IMR-90 (cell line): ENCODE data around the gene FBXO30. TPM values are rescaled to one million over a fixed set of nuclear protein-coding genes. Genes with fewer than 3 reads are reported as not detected.
A peak's percentile ranks its signal among the peaks of the same experiment; 100 is the strongest.

ENCODE experiments used
- ATAC-seq: fragments of 200-7000 bp; cut with Tn5 transposase; 2 replicates; pipeline ENCODE4 v1.9.1; 2020; ENCODE audit warnings: low read depth, mild to moderate bottlenecking, moderate library complexity
- BruUV-seq: library from RNA; stranded (reverse); fragments of 400-500 nt; replicated peaks from 2 replicates; lab custom pipeline; 2021; lab: Mats Ljungman, UMichigan
- CTCF ChIA-PET: fragments of 300-600 bp; formaldehyde crosslinking; extraction: SDS; loops from one replicate; lab custom pipeline; 2021; ENCODE audit warnings: antibody characterized with exemption; lab: Yijun Ruan, JAX
- POLR2A ChIA-PET: fragments of 300-600 bp; sonication (Branson Sonifier 250); formaldehyde crosslinking; loops from one replicate; lab custom pipeline; 2022; ENCODE audit warnings: antibody characterized with exemption; ENCODE audit not compliant: unreplicated experiment; lab: Charles Lee
- DNase-seq: peaks from one replicate; pipeline ENCODE4 v3.0.0; 2013
- H2AFZ ChIP-seq: replicated peaks from 2 replicates; pipeline ENCODE3; 2013; ENCODE audit warnings: low read length, mild to moderate bottlenecking; ENCODE audit not compliant: poor library complexity
- H2AK5ac ChIP-seq: 2 replicates; pipeline ENCODE4 v1.6.1; 2013; ENCODE audit warnings: low read depth, low read length, inconsistent platforms
- H2AK9ac ChIP-seq: replicated peaks from 2 replicates; pipeline ENCODE3; 2013; ENCODE audit warnings: mild to moderate bottlenecking, low read depth, low read length, moderate library complexity; ENCODE audit not compliant: poor library complexity
- H2BK120ac ChIP-seq: 2 replicates; pipeline ENCODE4 v1.6.1; 2013; ENCODE audit warnings: low read depth, low read length, inconsistent platforms
- H2BK15ac ChIP-seq: 3 replicates; pipeline ENCODE4 v1.6.1; 2013; ENCODE audit warnings: low read depth, low read length, inconsistent platforms
- H2BK20ac ChIP-seq: 2 replicates; pipeline ENCODE4 v1.6.1; 2013; ENCODE audit warnings: low read depth, mild to moderate bottlenecking, inconsistent platforms, low read length, moderate library complexity
- H2BK5ac ChIP-seq: 2 replicates; pipeline ENCODE4 v1.6.1; 2013; ENCODE audit warnings: mild to moderate bottlenecking, low read depth, low read length, inconsistent platforms; ENCODE audit not compliant: poor library complexity, severe bottlenecking
- H3K14ac ChIP-seq: replicated peaks from 2 replicates; pipeline ENCODE4 v1.6.1; 2013; ENCODE audit warnings: low read depth, low read length, inconsistent platforms
- H3K18ac ChIP-seq: 2 replicates; pipeline ENCODE4 v1.6.1; 2013; ENCODE audit warnings: low read depth, low read length, control low read depth
- H3K23ac ChIP-seq: 2 replicates; pipeline ENCODE4 v1.6.1; 2013; ENCODE audit warnings: low read depth, low read length, inconsistent platforms
- H3K27ac ChIP-seq: 2 replicates; pipeline ENCODE4 v1.5.1; 2013; ENCODE audit warnings: mild to moderate bottlenecking, control low read depth, low read length; ENCODE audit not compliant: insufficient read depth
- H3K27me3 ChIP-seq: 2 replicates; pipeline ENCODE4 v1.6.1; 2013; ENCODE audit warnings: low read length; ENCODE audit not compliant: control insufficient read depth, insufficient read depth
- H3K36me3 ChIP-seq: 2 replicates; pipeline ENCODE4 v1.6.1; 2013; ENCODE audit warnings: low read length, mixed read lengths; ENCODE audit not compliant: control insufficient read depth, insufficient read depth
- H3K4ac ChIP-seq: 2 replicates; pipeline ENCODE4 v1.6.1; 2013; ENCODE audit warnings: low read depth, low read length, inconsistent platforms
- H3K4me1 ChIP-seq: 2 replicates; pipeline ENCODE4 v1.6.1; 2013; ENCODE audit warnings: low read length, mixed read lengths; ENCODE audit not compliant: control insufficient read depth, insufficient read depth
- H3K4me2 ChIP-seq: 2 replicates; pipeline ENCODE4 v1.6.1; 2013; ENCODE audit warnings: low read depth, mild to moderate bottlenecking, control low read depth, low read length, moderate library complexity
- H3K4me3 ChIP-seq: 2 replicates; pipeline ENCODE4 v1.5.1; 2013; ENCODE audit warnings: low read depth, mild to moderate bottlenecking, control low read depth, low read length, moderate library complexity; ENCODE audit not compliant: insufficient read depth
- H3K56ac ChIP-seq: 2 replicates; pipeline ENCODE4 v1.6.1; 2013; ENCODE audit warnings: low read length, inconsistent platforms; ENCODE audit not compliant: insufficient read depth; ENCODE audit errors: extremely low read depth
- H3K79me1 ChIP-seq, 2 experiments: 2 replicates each; pipeline ENCODE4 v1.6.1; 2013; ENCODE audit warnings: low read length in 2 of 2, inconsistent platforms in 1 of 2, low read depth in 1 of 2
- H3K9ac ChIP-seq: 2 replicates; pipeline ENCODE4 v1.6.1; 2013; ENCODE audit warnings: low read depth, low read length, control low read depth
- H3K9me1 ChIP-seq: 2 replicates; pipeline ENCODE4 v1.6.1; 2013; ENCODE audit warnings: low read length, inconsistent platforms; ENCODE audit not compliant: insufficient read depth
- H3K9me3 ChIP-seq: 2 replicates; pipeline ENCODE4 v1.6.1; 2013; ENCODE audit warnings: low read length; ENCODE audit not compliant: control insufficient read depth, insufficient read depth
- H4K20me1 ChIP-seq: 2 replicates; pipeline ENCODE4 v1.6.1; 2013; ENCODE audit warnings: low read length, inconsistent platforms; ENCODE audit not compliant: insufficient read depth
- H4K5ac ChIP-seq: 2 replicates; pipeline ENCODE4 v1.6.1; 2013; ENCODE audit warnings: mild to moderate bottlenecking, low read depth, low read length, control low read depth
- H4K8ac ChIP-seq, 2 experiments: 2 replicates each; pipeline ENCODE4 v1.6.1; 2013; ENCODE audit warnings: low read depth in 2 of 2, low read length in 2 of 2, control low read depth in 1 of 2, inconsistent platforms in 1 of 2
- H4K91ac ChIP-seq: 2 replicates; pipeline ENCODE4 v1.6.1; 2013; ENCODE audit warnings: low read depth, low read length, inconsistent platforms; ENCODE audit not compliant: insufficient read depth
- CHD1 ChIP-seq: IDR thresholded peaks from 2 replicates; pipeline ENCODE4 v1.6.1; 2012; ENCODE audit warnings: low read depth, low read length, improper control_type of control experiment
- CTCF ChIP-seq: conservative IDR thresholded peaks from 2 replicates; pipeline ENCODE4 v1.5.1; 2012; ENCODE audit warnings: mild to moderate bottlenecking, low read depth, low read length, improper control_type of control experiment
- ELK1 ChIP-seq: fragments of 150-350 bp; IDR thresholded peaks from 2 replicates; pipeline ENCODE4 v1.6.1; 2016; ENCODE audit warnings: low read depth, mild to moderate bottlenecking, low read length, moderate library complexity, borderline replicate concordance
- MAFK ChIP-seq: IDR thresholded peaks from 2 replicates; pipeline ENCODE4 v1.6.1; 2012; ENCODE audit warnings: low read depth, low read length, improper control_type of control experiment
- MAZ ChIP-seq: IDR thresholded peaks from 2 replicates; pipeline ENCODE4 v1.6.1; 2012; ENCODE audit warnings: low read depth, mild to moderate bottlenecking, low read length, improper control_type of control experiment, moderate library complexity, borderline replicate concordance
- MXI1 ChIP-seq: IDR thresholded peaks from 2 replicates; pipeline ENCODE4 v1.6.1; 2012; ENCODE audit warnings: low read depth, mild to moderate bottlenecking, low read length, moderate library complexity, borderline replicate concordance
- NFE2L2 ChIP-seq: fragments of 150-350 bp; IDR thresholded peaks from 2 replicates; pipeline ENCODE4 v1.6.1; 2016; ENCODE audit warnings: low read depth, mild to moderate bottlenecking, low read length
- POLR2A ChIP-seq: IDR thresholded peaks from 2 replicates; pipeline ENCODE4 v1.6.1; 2012; ENCODE audit warnings: mild to moderate bottlenecking, low read depth, low read length
- RAD21 ChIP-seq: IDR thresholded peaks from 2 replicates; pipeline ENCODE4 v1.6.1; 2012; ENCODE audit warnings: low read length, improper control_type of control experiment
- RFX5 ChIP-seq: IDR thresholded peaks from 2 replicates; pipeline ENCODE4 v1.8.0; 2012; ENCODE audit warnings: low read depth, mild to moderate bottlenecking, low read length, moderate library complexity
- USF2 ChIP-seq: fragments of 150-350 bp; IDR thresholded peaks from 2 replicates; pipeline ENCODE4 v1.6.1; 2017; ENCODE audit warnings: mild to moderate bottlenecking, antibody characterized with exemption, low read length, low read depth
- dilution Hi-C: fragments of 300-500 bp; cut with HindIII; formaldehyde crosslinking; loops from one replicate; pipeline ENCODE4 v1.14.3; 2018; ENCODE audit warnings: low sequenced_read_pairs; ENCODE audit not compliant: unreplicated experiment
- in situ Hi-C: fragments of 300-500 bp; cut with MboI; formaldehyde crosslinking; loops from 3 replicates; pipeline ENCODE4 v1.14.3; 2019; ENCODE audit warnings: low sequenced_read_pairs, inconsistent platforms, mixed read lengths
- intact Hi-C: fragments of 100-400 bp; cut with micrococcal nuclease; formaldehyde crosslinking; loops from 2 replicates; pipeline ENCODE4 v1.10.0; 2022
- polyA plus RNA-seq, 3 experiments: library from polyadenylated mRNA; depleted of rRNA; stranded (reverse); fragments of >200 nt; gene quantifications; 2 replicates each; pipeline ENCODE4 v1.2.3, GENCODE V29; 2012; ENCODE audit warnings: low replicate concordance in 1 of 3
- total RNA-seq: library from RNA; depleted of rRNA; stranded (reverse); fragments of >200 nt; gene quantifications from 2 replicates; pipeline ENCODE4 v1.2.3, GENCODE V29; 2012

Gene FBXO30
- total and polyA plus RNA-seq, 2 of the 4 experiments (the other 2 are of a cell fraction): 3.1 to 9.3 TPM

- dilution Hi-C loops: no loop called here
- DNase-seq: no peak
- no peak overlapping the region for H2AK5ac ChIP-seq
- H4K91ac ChIP-seq: no peak overlapping the region
- H2AK9ac ChIP-seq: no peak overlapping the region
- no peaks in the 10 kb centered on the region for H3K27me3 ChIP-seq
- H2BK15ac ChIP-seq: no peak overlapping the region
- no peak overlapping the region for H4K5ac ChIP-seq
- peak overlapping the region; percentile 30 for H2BK120ac ChIP-seq
- no peaks in the 10 kb centered on the region for H3K36me3 ChIP-seq
- no peak overlapping the region for H4K8ac ChIP-seq
- peaks cover 3% of the 10 kb centered on the region; the same call in 1 of the 2 replicates for H3K4me1 ChIP-seq
- peak overlapping the region; percentile 46; the same call in 1 of the 2 replicates for H2BK20ac ChIP-seq
- no peak overlapping the region for H3K56ac ChIP-seq
- CTCF ChIA-PET: no interaction called here
- in situ Hi-C loops: no loop called here
- no peaks in the 10 kb centered on the region for H3K9me1 ChIP-seq
- H3K27ac ChIP-seq: peak overlapping the region; percentile 72; the same call in 1 of the 2 replicates
- BruUV-seq: no TSS peak
- no peak overlapping the region for H3K4me3 ChIP-seq
- no peak overlapping the region for H3K9ac ChIP-seq
- no peak overlapping the region for H3K4ac ChIP-seq
- intact Hi-C loops: no loop called here
- no peaks in the 10 kb centered on the region for H3K9me3 ChIP-seq
- H2BK5ac ChIP-seq: no peak overlapping the region
- H3K18ac ChIP-seq: peak overlapping the region; percentile 56; the same call in 1 of the 2 replicates
- H3K4me2 ChIP-seq: peak overlapping the region; percentile 29; the same call in 1 of the 2 replicates
- H4K20me1 ChIP-seq: no peaks in the 10 kb centered on the region
- POLR2A ChIA-PET: no interaction called here
- H3K14ac ChIP-seq: 0 out of 2 replicates have a peak overlapping the region, but pooled peaks have one; percentile 37
- no peaks in the 10 kb centered on the region for H3K79me1 ChIP-seq
- no peak for TF ChIP-seq MAZ
- TF ChIP-seq USF2: no peak
- no peak for TF ChIP-seq NFE2L2
- TF ChIP-seq MXI1: no peak
- no peak for TF ChIP-seq ELK1
- no peak for TF ChIP-seq RFX5
- TF ChIP-seq CHD1: no peak
- TF ChIP-seq RAD21: no peak
- no peak for TF ChIP-seq CTCF
- no peak for TF ChIP-seq MAFK
- no peak for TF ChIP-seq POLR2A
- no peak overlapping the region for H3K23ac ChIP-seq
- H2AFZ ChIP-seq: no peak overlapping the region
- ATAC-seq: no peak
Observed at GRCh38 chr6:145755682-145756081, 58.9 kb downstream of the FBXO30 start.
